Heart right ventricle (tissue), 16 donors: Measurements from ENCODE around the gene TMEM53. TPM values are rescaled to one million over a fixed set of nuclear protein-coding genes. Genes with fewer than 3 reads are reported as not detected.
A peak's percentile ranks its signal among the peaks of the same experiment; 100 is the strongest.

Source experiments
- ATAC-seq, 8 donors: fragments of 200-7000 bp; cut with Tn5 transposase; one replicate each; pipeline ENCODE4 v1.9.1; 2020; ENCODE audit warnings: mild to moderate bottlenecking in 8 of 8, moderate library complexity in 8 of 8, moderate number of reproducible peaks in 1 of 8
- DNase-seq, 2 donors: peaks; one replicate each; pipeline ENCODE4 v3.0.0-alpha.2; 2020
- H3K27ac ChIP-seq, 10 donors: fragments of 200-600 bp; sonication (generic) in 2 of 10; one replicate each; pipeline versions ENCODE4 v1.5.0 to v1.8.0; 2020 to 2022; ENCODE audit warnings: mild to moderate bottlenecking in 3 of 10
- H3K27me3 ChIP-seq, 7 donors: fragments of 200-600 bp; one replicate each; pipeline ENCODE4 v1.8.0; 2021 to 2022; ENCODE audit warnings: mild to moderate bottlenecking in 2 of 7
- H3K36me3 ChIP-seq, 9 donors: fragments of 200-600 bp; sonication (generic) in 1 of 9; one replicate each; pipeline versions ENCODE4 v1.5.0 to v1.8.0; 2020 to 2022; ENCODE audit warnings: mild to moderate bottlenecking in 2 of 9
- H3K4me1 ChIP-seq, 9 donors: fragments of 200-600 bp; sonication (generic) in 1 of 9; one replicate each; pipeline versions ENCODE4 v1.5.0 to v1.8.0; 2020 to 2022; ENCODE audit warnings: mild to moderate bottlenecking in 4 of 9
- H3K4me3 ChIP-seq, 10 donors: fragments of 200-600 bp; sonication (generic) in 2 of 10; one replicate each; pipeline versions ENCODE4 v1.5.0 to v1.8.0; 2020 to 2022; ENCODE audit warnings: mild to moderate bottlenecking in 7 of 10, moderate library complexity in 2 of 10
- H3K9me3 ChIP-seq, 11 donors: fragments of 200-600 bp in 10 of 11; sonication (generic) in 2 of 11; one replicate each; pipeline versions ENCODE4 v1.5.0 to v1.8.0; 2013 to 2022; ENCODE audit warnings: mild to moderate bottlenecking in 2 of 11, control low read depth in 1 of 11, moderate library complexity in 1 of 11
- CTCF ChIP-seq, 9 donors: fragments of 200-600 bp; sonication (generic) in 2 of 9; IDR thresholded peaks; one replicate each; pipeline versions ENCODE4 v1.5.0 to v1.8.0; 2021 to 2022; ENCODE audit warnings: antibody characterized with exemption in 9 of 9, mild to moderate bottlenecking in 5 of 9, moderate library complexity in 1 of 9
- WGBS, 2 donors: extraction: QIAGEN DNeasy Blood & Tissue Kit; methylation state at CpG; one replicate each; pipeline ENCODE4 v1.1.7; 2013; ENCODE audit warnings: inconsistent platforms in 1 of 2; 5-methylcytosine and 5-hydroxymethylcytosine counted together
- intact Hi-C, 10 donors: fragments of 100-400 bp; cut with DNase I; formaldehyde crosslinking; loops; one replicate each; pipeline versions ENCODE4 v1.11.1 to v1.14.2; 2022
- polyA plus RNA-seq, 2 donors: library from polyadenylated mRNA; stranded (reverse); fragments of 200-250 nt; gene quantifications; one replicate each; pipeline ENCODE4 v1.2.3, GENCODE V29; 2013
- total RNA-seq, 10 donors: library from RNA; stranded (reverse); fragmentation: NEBNext Ultra II Directional in 3 of 10; extraction: Animal tissue kit (Norgen Biotek cat#: 25700) in 3 of 10; gene quantifications; one replicate each; pipeline versions ENCODE4 v1.2.1 to v1.2.4, GENCODE V29; 2021 to 2023
- donor health status: Arrhythmogenic right ventricular cardiomyopathy.
- donor health status: ischemic (EF 13 %, LVEDD 7.1; RV severe dilation, severe dysfunction).
- donor health status: healthy with polysubstance abuse.
- donor health status: DM: no; HTN: yes; CAD: no.
- donor health status: DM: no; HTN: no; CAD: no.
- donor health status: ischemic (EF 25% LVEDD 6.9; RV normal size, moderate dysfunction).
- donor health status: ischemic (EF 25% LVEDD 5.7; RV mildly dilated, moderate dysfunction).
- donor health status: healthy.
- donor health status: DM: yes; HTN: yes; CAD: no.
- donor health status: Ischemic cardiomyopathy.
- donor health status: ischemic (EF 35%, LVEDD 5.7; RV mildly dilated, moderate dysfunction).
- donor health status: nonischemic (EF 11% LVEDD 7.7; RV severe dilation, severe dysfunction).
- donor health status: DM: yes; HTN: yes; CAD: no.
- donor health status: PGD.
- donor health status: ischemic (EF 29% LVEDD 5.4; RV normal size, mild dysfunction).
- donor health status: nonischemic (EF 23%, LVEDD 6.1; RV moderate dilation, normal function).

Gene TMEM53
- total and polyA plus RNA-seq, 12 donors = 6.6 to 21.0 (median 12.2) TPM

GRCh38 chr1:44634606-44635189 is 39.6 kb downstream of the TMEM53 start:
- Histone ChIP-seq H3K27me3 (no peaks in the 10 kb centered on the region), H3K9me3 (no peaks in the 10 kb centered on the region), H3K36me3 (peaks cover 0 to 68% (median 25%) of the 10 kb centered on the region in 9 donors), H3K27ac (no peak overlapping the region), H3K4me3 (no peak overlapping the region), H3K4me1 (peaks cover 3 to 65% (median 34%) of the 10 kb centered on the region in 9 donors)
- TF ChIP-seq CTCF (IDR thresholded peaks at IDR 0.05) = no peak
- DNase-seq (no peak), ATAC-seq (no peak)
- 89 to 96% methylated on average over 3 of the region's 3 CpGs for WGBS, 2 donors
- intact Hi-C loops = loop anchor here in 1 of 10 donors (5.0 to 10.0 kb wide), 2 partner anchors 38 to 420 kb away; partner anchors contain the start of genes ARMH1, DMAP1 and TMEM53

GRCh38 chr1:44632598-44632997 is 41.7 kb downstream of the TMEM53 start:
- DNase-seq (no peak), ATAC-seq (no peak)
- Histone ChIP-seq H3K4me1 (peaks cover 3 to 58% (median 34%) of the 10 kb centered on the region in 9 donors), H3K27ac (peak overlapping the region; percentile 91 to 99 (median 97)), H3K9me3 (no peaks in the 10 kb centered on the region), H3K36me3 (peaks cover 0 to 47% (median 22%) of the 10 kb centered on the region in 9 donors), H3K27me3 (no peaks in the 10 kb centered on the region), H3K4me3 (peak overlapping the region; percentile 65 to 90 (median 86))
- WGBS, 2 donors = 5 to 14% methylated on average over 9 of the region's 9 CpGs
- no peak for TF ChIP-seq CTCF (IDR thresholded peaks at IDR 0.05)
- intact Hi-C loops = loop anchor here in 1 of 10 donors (5.0 to 10.0 kb wide), 2 partner anchors 40 to 418 kb away; partner anchors contain the start of genes ARMH1, DMAP1 and TMEM53

GRCh38 chr1:44631647-44632539 is 42.4 kb downstream of the TMEM53 start:
- H3K27ac ChIP-seq = peak overlapping the region; percentile 91 to 99 (median 97)
- DNase-seq (peak; percentile 92 to 93), ATAC-seq (peak; percentile 82 to 94 (median 87))
- no peaks in the 10 kb centered on the region for H3K9me3 ChIP-seq
- peaks cover 3 to 52% (median 34%) of the 10 kb centered on the region in 9 donors for H3K4me1 ChIP-seq
- H3K4me3 ChIP-seq = peak overlapping the region; percentile 65 to 90 (median 86)
- TF ChIP-seq CTCF (IDR thresholded peaks at IDR 0.05) = no peak
- WGBS, 2 donors = 0 to 1% methylated on average over 72 to 88 of the region's 88 CpGs
- H3K36me3 ChIP-seq = peaks cover 0 to 40% (median 18%) of the 10 kb centered on the region in 9 donors
- intact Hi-C loops = loop anchor here in 1 of 10 donors (5.0 to 10.0 kb wide), 2 partner anchors 40 to 417 kb away; partner anchors contain the start of genes ARMH1, DMAP1 and TMEM53
- no peaks in the 10 kb centered on the region for H3K27me3 ChIP-seq

- Histone ChIP-seq H3K36me3 (peaks cover 0 to 34% (median 12%) of the 10 kb centered on the region in 9 donors), H3K27ac (peak overlapping the region; percentile 91 to 99 (median 97)), H3K4me1 (peaks cover 0 to 46% (median 28%) of the 10 kb centered on the region in 9 donors), H3K27me3 (no peaks in the 10 kb centered on the region), H3K4me3 (peak overlapping the region; percentile 65 to 90 (median 86)), H3K9me3 (no peaks in the 10 kb centered on the region)
- no peak for DNase-seq
- ATAC-seq = peak in 3 of 8 donors; percentile 34 to 51 (median 35)
- intact Hi-C loops = loop anchor here in 1 of 10 donors (5.0 to 10.0 kb wide), 2 partner anchors 41 to 416 kb away; partner anchors contain the start of genes ARMH1, DMAP1 and TMEM53
- 10 to 12% methylated on average over 8 of the region's 8 CpGs for WGBS, 2 donors
- TF ChIP-seq CTCF (IDR thresholded peaks at IDR 0.05) = no peak
Measured at GRCh38 chr1:44631333-44631646, 43.0 kb downstream of the TMEM53 start.
